Caco-2 (cell line): ENCODE results near the gene BOLA1. TPM values are rescaled to one million over a fixed set of nuclear protein-coding genes. Genes with fewer than 3 reads are reported as not detected.
A peak's percentile ranks its signal among the peaks of the same experiment; 100 is the strongest.

Experiments used
- BruUV-seq: library from RNA; stranded (reverse); fragments of 400-500 nt; replicated peaks from 2 replicates; lab custom pipeline; 2021; lab: Mats Ljungman, UMichigan
- CTCF ChIA-PET: fragments of 300-600 bp; sonication (Branson Sonifier 250); formaldehyde crosslinking; loops from one replicate; lab custom pipeline; 2022; ENCODE audit warnings: antibody characterized with exemption; lab: Charles Lee
- POLR2A ChIA-PET: fragments of 300-600 bp; sonication (Branson Sonifier 250); formaldehyde crosslinking; loops from one replicate; lab custom pipeline; 2022; ENCODE audit warnings: antibody characterized with exemption; lab: Charles Lee
- DNase-seq, 2 experiments: peaks; one replicate each; pipeline versions ENCODE4 v3.0.0 to v3.0.0-alpha.2; 2020 to 2022
- H3K27me3 ChIP-seq: replicated peaks from 2 replicates; pipeline ENCODE4 v1.6.0; 2011; ENCODE audit warnings: low read length; ENCODE audit not compliant: control insufficient read depth, insufficient read depth
- H3K36me3 ChIP-seq: 2 replicates; pipeline ENCODE4 v1.5.1; 2011; ENCODE audit warnings: low read length; ENCODE audit not compliant: control insufficient read depth, insufficient read depth
- H3K4me1 ChIP-seq: fragments of 250-450 bp; sonication (Bioruptor Pico); 2 replicates; pipeline ENCODE4 v1.5.1; 2020; ENCODE audit warnings: mild to moderate bottlenecking
- H3K4me3 ChIP-seq: 2 replicates; pipeline ENCODE4 v1.5.1; 2011; ENCODE audit warnings: low read depth, mild to moderate bottlenecking, control low read depth, low read length
- H3K9me3 ChIP-seq: fragments of 250-450 bp; sonication (Bioruptor Pico); 2 replicates; pipeline ENCODE4 v1.5.1; 2020; ENCODE audit warnings: mild to moderate bottlenecking, moderate library complexity
- H3K27ac Mint-ChIP-seq: one replicate; pipeline ENCODE4 v1.8.0; 2022; ENCODE audit warnings: mixed read lengths; ENCODE audit not compliant: unreplicated experiment
- H3K27me3 Mint-ChIP-seq: one replicate; pipeline ENCODE4 v1.8.0; 2022; ENCODE audit warnings: mixed read lengths; ENCODE audit not compliant: insufficient read depth, unreplicated experiment
- H3K36me3 Mint-ChIP-seq: one replicate; pipeline ENCODE4 v1.8.0; 2022; ENCODE audit warnings: mild to moderate bottlenecking, mixed read lengths; ENCODE audit not compliant: insufficient read depth, unreplicated experiment
- H3K4me1 Mint-ChIP-seq: one replicate; pipeline ENCODE4 v1.8.0; 2022; ENCODE audit warnings: low read depth, mixed read lengths; ENCODE audit not compliant: unreplicated experiment
- H3K4me3 Mint-ChIP-seq: one replicate; pipeline ENCODE4 v1.8.0; 2022; ENCODE audit warnings: mild to moderate bottlenecking, moderate library complexity, mixed read lengths; ENCODE audit not compliant: unreplicated experiment
- H3K9me3 Mint-ChIP-seq: one replicate; pipeline ENCODE4 v1.8.0; 2022; ENCODE audit warnings: mixed read lengths; ENCODE audit not compliant: unreplicated experiment
- intact Hi-C: fragments of 100-400 bp; cut with micrococcal nuclease; formaldehyde crosslinking; loops from one replicate; pipeline ENCODE4 v1.10.0; 2022; ENCODE audit not compliant: unreplicated experiment
- total RNA-seq: library from RNA; stranded (reverse); gene quantifications from 2 replicates; pipeline ENCODE4 v1.2.3, GENCODE V29; 2022
- TF ChIP-seq, protein P1 (sequence below), 2 experiments: fragments of 200-600 bp in 1 of 2; IDR thresholded peaks; 1 replicate in 1 of 2; 2 replicates in 1 of 2; pipeline versions ENCODE4 v1.5.1 to v1.8.0; 2011 to 2022; ENCODE audit warnings: antibody characterized with exemption in 1 of 2, control low read depth in 1 of 2, inconsistent platforms in 1 of 2, low read depth in 1 of 2, low read length in 1 of 2, mild to moderate bottlenecking in 1 of 2, moderate library complexity in 1 of 2; ENCODE audit not compliant: insufficient read depth in 1 of 2, severe bottlenecking in 1 of 2, unreplicated experiment in 1 of 2

Gene BOLA1
- total RNA-seq, 1 experiment from 2014 or later = 22.7 TPM

DNA sequence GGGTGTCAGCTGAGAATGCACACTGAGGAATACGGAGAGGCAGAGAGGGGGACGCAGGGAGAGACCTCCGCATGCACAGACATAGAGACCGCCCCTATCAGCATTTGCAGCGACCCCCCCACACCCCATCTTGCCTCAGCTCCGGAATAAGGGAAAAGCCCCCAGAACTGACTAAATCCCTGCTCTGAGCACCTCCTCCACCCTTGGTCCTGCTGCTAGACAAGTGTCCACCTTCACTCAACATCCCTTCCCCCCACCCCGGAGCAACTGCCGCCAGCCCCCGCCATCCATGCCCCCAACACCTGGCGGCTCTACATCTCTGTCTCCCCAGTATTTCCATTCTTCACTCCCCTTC is 17.5 kb downstream of the BOLA1 start:
- POLR2A ChIA-PET = no interaction called here
- no peak for DNase-seq

DNA sequence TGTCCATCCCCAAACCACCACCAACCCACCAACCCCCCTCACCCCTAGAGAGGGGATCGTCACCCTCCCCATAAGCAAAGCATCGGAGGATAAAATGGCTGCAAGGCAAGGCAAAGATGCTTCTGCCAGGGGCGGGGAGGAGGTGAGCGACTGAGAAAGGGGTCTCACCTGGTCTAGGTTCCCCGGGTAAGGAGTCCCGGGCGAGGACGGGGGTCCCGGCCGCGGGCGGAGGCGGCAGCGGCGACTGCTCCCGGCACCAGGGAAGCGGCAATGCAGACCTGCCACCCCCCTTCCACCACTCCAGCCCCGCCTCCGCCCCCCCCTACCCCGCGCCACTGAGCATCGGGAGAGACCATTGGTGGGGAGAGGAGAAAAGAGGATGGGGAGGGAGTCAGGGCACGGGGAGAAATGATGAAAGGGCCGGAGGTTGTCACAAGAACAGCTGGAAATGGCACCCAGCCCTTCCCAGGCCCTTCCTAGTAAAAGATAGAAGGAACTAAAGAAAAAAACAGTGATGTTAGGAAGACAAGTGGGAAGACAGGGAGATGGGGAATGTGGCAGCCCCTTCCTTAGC is 18.3 kb downstream of the BOLA1 start, which contains the start of gene SV2A:
Gene SV2A (minus strand): TSS at position 274 of the 574 bp plus-strand sequence. CDS start 4,004 bp downstream, outside the sequence.
- H3K4me1 ChIP-seq = no peaks in the 10 kb centered on the region; the same call in 1 of the 2 replicates
- H3K4me3 ChIP-seq = peak within 1 kb of the TSS; percentile 37
- BruUV-seq = no TSS peak
- POLR2A ChIA-PET = no interaction called here
- no peak for DNase-seq
- Mint-ChIP-seq H3K27me3 (no peaks in the 10 kb centered on the region), H3K27ac (peak within 1 kb of the TSS; percentile 58), H3K9me3 (no peaks in the 10 kb centered on the region), H3K4me1 (peaks cover 13% of the 10 kb centered on the region), H3K36me3 (peaks cover 26% of the 10 kb centered on the region), H3K4me3 (peak within 1 kb of the TSS; percentile 63)
- H3K27me3 ChIP-seq = no peaks in the 10 kb centered on the region
- no peaks in the 10 kb centered on the region for H3K36me3 ChIP-seq
- CTCF ChIA-PET = no interaction called here
- intact Hi-C loops = no loop called here
- H3K9me3 ChIP-seq = no peaks in the 10 kb centered on the region
- TF ChIP-seq, protein P1, sequence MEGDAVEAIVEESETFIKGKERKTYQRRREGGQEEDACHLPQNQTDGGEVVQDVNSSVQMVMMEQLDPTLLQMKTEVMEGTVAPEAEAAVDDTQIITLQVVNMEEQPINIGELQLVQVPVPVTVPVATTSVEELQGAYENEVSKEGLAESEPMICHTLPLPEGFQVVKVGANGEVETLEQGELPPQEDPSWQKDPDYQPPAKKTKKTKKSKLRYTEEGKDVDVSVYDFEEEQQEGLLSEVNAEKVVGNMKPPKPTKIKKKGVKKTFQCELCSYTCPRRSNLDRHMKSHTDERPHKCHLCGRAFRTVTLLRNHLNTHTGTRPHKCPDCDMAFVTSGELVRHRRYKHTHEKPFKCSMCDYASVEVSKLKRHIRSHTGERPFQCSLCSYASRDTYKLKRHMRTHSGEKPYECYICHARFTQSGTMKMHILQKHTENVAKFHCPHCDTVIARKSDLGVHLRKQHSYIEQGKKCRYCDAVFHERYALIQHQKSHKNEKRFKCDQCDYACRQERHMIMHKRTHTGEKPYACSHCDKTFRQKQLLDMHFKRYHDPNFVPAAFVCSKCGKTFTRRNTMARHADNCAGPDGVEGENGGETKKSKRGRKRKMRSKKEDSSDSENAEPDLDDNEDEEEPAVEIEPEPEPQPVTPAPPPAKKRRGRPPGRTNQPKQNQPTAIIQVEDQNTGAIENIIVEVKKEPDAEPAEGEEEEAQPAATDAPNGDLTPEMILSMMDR (IDR thresholded peaks at IDR 0.05; ENCODE audit: insufficient read depth in 1 of 2, low read depth in 1 of 2, low read length in 1 of 2, severe bottlenecking in 1 of 2, unreplicated experiment in 1 of 2) = no peak

More for the DNA sequence above, 17.5 kb downstream of the BOLA1 start:
- Mint-ChIP-seq H3K4me3 (peak overlapping the region; percentile 63), H3K9me3 (no peaks in the 10 kb centered on the region), H3K4me1 (peaks cover 13% of the 10 kb centered on the region), H3K36me3 (peaks cover 18% of the 10 kb centered on the region), H3K27me3 (no peaks in the 10 kb centered on the region), H3K27ac (no peak overlapping the region)
- Histone ChIP-seq H3K9me3 (no peaks in the 10 kb centered on the region), H3K4me1 (no peaks in the 10 kb centered on the region; the same call in 1 of the 2 replicates), H3K4me3 (no peak overlapping the region), H3K36me3 (no peaks in the 10 kb centered on the region), H3K27me3 (no peaks in the 10 kb centered on the region)
- no TSS peak for BruUV-seq
- TF ChIP-seq, protein P1 (IDR thresholded peaks at IDR 0.05; ENCODE audit: insufficient read depth in 1 of 2, low read depth in 1 of 2, low read length in 1 of 2, severe bottlenecking in 1 of 2, unreplicated experiment in 1 of 2) = no peak
- intact Hi-C loops = no loop called here
- CTCF ChIA-PET = no interaction called here

DNA sequence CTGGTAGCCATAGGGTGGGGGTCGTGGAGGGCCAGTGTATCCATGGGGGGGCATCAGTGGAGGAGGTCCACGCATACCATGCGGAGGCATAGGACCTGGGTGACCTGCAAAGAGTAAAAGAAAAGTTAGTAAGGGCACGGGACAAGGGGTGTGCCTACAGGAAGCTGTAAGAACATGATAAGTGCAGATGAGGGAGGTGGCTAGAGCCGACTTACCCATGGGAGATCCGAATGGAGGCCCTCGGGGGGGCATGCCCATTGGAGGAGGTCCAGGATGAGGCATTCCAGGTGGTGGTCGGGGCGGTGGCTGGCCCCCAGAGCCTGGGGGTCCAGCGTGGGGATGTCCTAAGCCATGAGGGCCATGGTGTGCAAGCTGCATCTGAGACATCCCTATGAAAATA is 24.3 kb downstream of the BOLA1 start:
- Histone ChIP-seq H3K4me3 (no peak overlapping the region), H3K36me3 (peaks cover 2% of the 10 kb centered on the region; the same call in 1 of the 2 replicates), H3K4me1 (peaks cover 8% of the 10 kb centered on the region), H3K9me3 (no peaks in the 10 kb centered on the region), H3K27me3 (no peaks in the 10 kb centered on the region)
- intact Hi-C loops = no loop called here
- TF ChIP-seq, protein P1 (IDR thresholded peaks at IDR 0.05; ENCODE audit: insufficient read depth in 1 of 2, low read depth in 1 of 2, low read length in 1 of 2, severe bottlenecking in 1 of 2, unreplicated experiment in 1 of 2) = no peak
- Mint-ChIP-seq H3K27me3 (no peaks in the 10 kb centered on the region), H3K9me3 (no peaks in the 10 kb centered on the region), H3K4me1 (peaks cover 11% of the 10 kb centered on the region), H3K4me3 (no peak overlapping the region), H3K36me3 (peaks cover 79% of the 10 kb centered on the region), H3K27ac (no peak overlapping the region)
- ChIA-PET POLR2A (no interaction called here), CTCF (no interaction called here)
- no peak for DNase-seq
- no TSS peak for BruUV-seq
